K562 (cell line): Measurements from ENCODE around the gene CELA3A. TPM values are rescaled to one million over a fixed set of nuclear protein-coding genes. Genes with fewer than 3 reads are reported as not detected.

Source experiments
- ETV6 ChIP-seq, 3 experiments: fragments of 150-350 bp in 1 of 3; sonication (generic) in 1 of 3; formaldehyde crosslinking in 1 of 3; IDR thresholded peaks; 2 replicates each; pipeline versions ENCODE4 v1.6.1 to v1.8.0; 2014 to 2022; ENCODE audit warnings: borderline replicate concordance in 2 of 3, low read depth in 2 of 3, antibody characterized with exemption in 1 of 3, low read length in 1 of 3, mild to moderate bottlenecking in 1 of 3, missing genetic modification reagents in 1 of 3
- MYNN ChIP-seq, 2 experiments: sonication (generic); formaldehyde crosslinking in 1 of 2; IDR thresholded peaks; 2 replicates each; pipeline versions ENCODE4 v1.5.0 to v1.6.1; 2016 to 2020; ENCODE audit warnings: antibody characterized with exemption in 1 of 2, missing genetic modification reagents in 1 of 2
- PPARD ChIP-seq: fragments of 250-450 bp; sonication (Bioruptor Pico); IDR thresholded peaks from 2 replicates; pipeline ENCODE4 v1.8.0; 2022; ENCODE audit warnings: inconsistent platforms, mild to moderate bottlenecking, moderate library complexity
- RCOR1 ChIP-seq, 2 experiments: IDR thresholded peaks; 2 replicates each; pipeline ENCODE4 v1.6.1; 2012; ENCODE audit warnings: low read depth in 2 of 2, low read length in 2 of 2, borderline replicate concordance in 1 of 2, improper control_type of control experiment in 1 of 2
- SRF ChIP-seq, 2 experiments: fragments of 250-450, 450-650 bp in 1 of 2; sonication (Bioruptor Pico) in 1 of 2; sonication (generic) in 1 of 2; formaldehyde crosslinking; IDR thresholded peaks; 2 replicates each; pipeline versions ENCODE4 v1.5.0 to v1.5.1; 2020 to 2022; ENCODE audit warnings: mild to moderate bottlenecking in 1 of 2, missing genetic modification reagents in 1 of 2
- ZNF217 ChIP-seq: sonication (generic); formaldehyde crosslinking; IDR thresholded peaks from 2 replicates; pipeline ENCODE4 v1.8.0; 2022; ENCODE audit warnings: mild to moderate bottlenecking, missing genetic modification reagents
- polyA plus RNA-seq, 8 experiments: library from polyadenylated mRNA; depleted of rRNA in 4 of 8; stranded (reverse) in 5 of 8; unstranded in 3 of 8; fragments of >200 nt; fragmentation: Nextera tagmentation in 2 of 8; fragmentation: Illumina TruSeq in 1 of 8; extraction: Ambion mirVana in 2 of 8; extraction: Trizol in 1 of 8; gene quantifications; 2 replicates each; pipeline versions ENCODE4 v1.2.1 to v1.2.3, GENCODE V29; 2011 to 2014; ENCODE audit warnings: inconsistent platforms in 1 of 8, missing spikeins in 1 of 8
- total RNA-seq, 7 experiments: library from RNA; depleted of rRNA in 6 of 7; stranded (reverse); fragments of >200 nt in 6 of 7; fragmentation: Illumina TruSeq in 2 of 7; extraction: Trizol in 2 of 7; gene quantifications; 2 replicates each; pipeline versions ENCODE4 v1.2.1 to v1.2.3, GENCODE V29; 2011 to 2021; ENCODE audit warnings: low replicate concordance in 1 of 7
- TF ChIP-seq, protein P1 (sequence below): IDR thresholded peaks from 2 replicates; pipeline ENCODE4 v1.6.1; 2014; ENCODE audit warnings: antibody characterized with exemption
- TF ChIP-seq, protein P2 (sequence below), 2 experiments: IDR thresholded peaks; 2 replicates each; pipeline ENCODE4 v1.6.1; 2011; ENCODE audit warnings: borderline replicate concordance in 1 of 2, control low read depth in 1 of 2, low read depth in 1 of 2, low read length in 1 of 2, mild to moderate bottlenecking in 1 of 2, mixed read lengths in 1 of 2, moderate library complexity in 1 of 2; ENCODE audit not compliant: insufficient read depth in 1 of 2, insufficient read length in 1 of 2, poor library complexity in 1 of 2, severe bottlenecking in 1 of 2; ENCODE audit errors: extremely low read depth in 1 of 2
- TF ChIP-seq, protein P3 (sequence below), 2 experiments: fragments of 250-450 bp in 1 of 2; fragments of 450-650 bp in 1 of 2; sonication (Bioruptor Pico) in 1 of 2; IDR thresholded peaks; 2 replicates each; pipeline versions ENCODE4 v1.6.1 to v1.8.0; 2016 to 2021; ENCODE audit warnings: mild to moderate bottlenecking in 2 of 2, moderate library complexity in 2 of 2, missing compliant biosample characterization in 1 of 2, missing genetic modification characterization in 1 of 2
- TF ChIP-seq, protein P4 (sequence below): fragments of 450-650 bp; conservative IDR thresholded peaks from 2 replicates; pipeline ENCODE4 v1.6.1; 2016; ENCODE audit warnings: missing genetic modification characterization, low read depth, mild to moderate bottlenecking, missing compliant biosample characterization, moderate library complexity
- TF ChIP-seq, protein P5 (sequence below): sonication (generic); formaldehyde crosslinking; IDR thresholded peaks from 2 replicates; pipeline ENCODE4 v1.8.0; 2022; ENCODE audit warnings: missing genetic modification reagents, mild to moderate bottlenecking, borderline replicate concordance
- TF ChIP-seq, protein P6 (sequence below): fragments of 450-650 bp; IDR thresholded peaks from 2 replicates; pipeline ENCODE4 v1.6.1; 2016; ENCODE audit warnings: mild to moderate bottlenecking

The CELA3A gene
- total and polyA plus RNA-seq, 9 of the 15 experiments (the other 6 are each of a cell fraction or from before 2014, with no cell fraction given): 5.4 TPM; not detected in 8

DNA sequence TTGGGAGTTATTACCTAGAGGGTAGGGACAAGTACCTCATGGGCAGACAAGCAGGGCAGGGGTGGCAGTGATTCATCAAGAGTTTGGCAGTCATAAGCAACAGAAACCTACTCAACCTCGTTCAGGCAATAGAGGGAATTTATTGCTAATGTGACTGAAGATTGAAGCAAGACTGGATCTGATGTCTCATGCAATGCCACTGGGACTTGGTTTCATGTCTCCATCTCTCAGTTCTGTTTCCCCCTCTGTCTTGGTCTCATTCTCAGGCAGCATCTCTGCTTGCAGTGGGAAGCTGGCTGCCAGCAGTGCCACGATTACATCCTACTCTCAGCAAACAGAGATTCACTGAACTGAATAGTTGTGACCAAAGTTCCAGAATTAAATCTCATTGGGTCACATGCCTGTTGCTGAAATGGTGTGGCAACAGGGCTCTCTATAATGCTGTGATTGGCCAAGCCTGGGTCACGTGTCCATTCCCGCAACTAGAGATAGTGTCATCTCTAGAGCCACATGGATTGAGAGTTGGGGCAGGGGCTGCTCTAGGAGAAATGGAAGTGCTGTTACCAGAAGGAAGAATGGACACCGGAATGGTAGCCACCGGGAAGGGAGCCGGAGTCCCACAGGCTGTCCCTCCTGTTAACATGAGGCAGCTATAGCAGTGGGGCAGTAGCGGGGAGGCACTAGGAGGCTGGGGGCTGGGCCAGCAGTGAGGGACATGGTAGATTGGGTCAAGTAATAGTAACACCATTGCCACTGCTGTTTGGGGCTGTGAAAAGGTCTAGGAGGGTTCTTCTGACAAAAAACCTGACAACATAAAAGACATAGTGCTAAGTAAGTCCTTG is 47.1 kb downstream of the CELA3A start (continued):
- TF ChIP-seq, protein P1, sequence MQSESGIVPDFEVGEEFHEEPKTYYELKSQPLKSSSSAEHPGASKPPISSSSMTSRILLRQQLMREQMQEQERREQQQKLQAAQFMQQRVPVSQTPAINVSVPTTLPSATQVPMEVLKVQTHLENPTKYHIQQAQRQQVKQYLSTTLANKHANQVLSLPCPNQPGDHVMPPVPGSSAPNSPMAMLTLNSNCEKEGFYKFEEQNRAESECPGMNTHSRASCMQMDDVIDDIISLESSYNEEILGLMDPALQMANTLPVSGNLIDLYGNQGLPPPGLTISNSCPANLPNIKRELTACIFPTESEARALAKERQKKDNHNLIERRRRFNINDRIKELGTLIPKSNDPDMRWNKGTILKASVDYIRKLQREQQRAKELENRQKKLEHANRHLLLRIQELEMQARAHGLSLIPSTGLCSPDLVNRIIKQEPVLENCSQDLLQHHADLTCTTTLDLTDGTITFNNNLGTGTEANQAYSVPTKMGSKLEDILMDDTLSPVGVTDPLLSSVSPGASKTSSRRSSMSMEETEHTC: peak; percentile 73; the same call in 1 of the 2 replicates
- peak in 1 of 2 experiments; percentile 79; a peak in 2 of 4 replicates for TF ChIP-seq RCOR1 (IDR thresholded peaks at IDR 0.05; ENCODE audit: borderline replicate concordance in 1 of 2, low read depth in 2 of 2, low read length in 2 of 2)
- TF ChIP-seq MYNN (IDR thresholded peaks at IDR 0.05): no peak
- no peak for TF ChIP-seq MYNN (CRISPR knock-in tag; IDR thresholded peaks at IDR 0.05)
- no peak for TF ChIP-seq PPARD (CRISPR knock-in tag)
- TF ChIP-seq, protein P2, sequence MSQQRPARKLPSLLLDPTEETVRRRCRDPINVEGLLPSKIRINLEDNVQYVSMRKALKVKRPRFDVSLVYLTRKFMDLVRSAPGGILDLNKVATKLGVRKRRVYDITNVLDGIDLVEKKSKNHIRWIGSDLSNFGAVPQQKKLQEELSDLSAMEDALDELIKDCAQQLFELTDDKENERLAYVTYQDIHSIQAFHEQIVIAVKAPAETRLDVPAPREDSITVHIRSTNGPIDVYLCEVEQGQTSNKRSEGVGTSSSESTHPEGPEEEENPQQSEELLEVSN (IDR thresholded peaks at IDR 0.05; ENCODE audit: borderline replicate concordance in 1 of 2, extremely low read depth in 1 of 2, insufficient read depth in 1 of 2, insufficient read length in 1 of 2, low read depth in 1 of 2, low read length in 1 of 2, poor library complexity in 1 of 2, severe bottlenecking in 1 of 2): peak; percentile 57 to 75
- no peak for TF ChIP-seq ZNF217 (CRISPR knock-in tag)
- TF ChIP-seq, protein P3, sequence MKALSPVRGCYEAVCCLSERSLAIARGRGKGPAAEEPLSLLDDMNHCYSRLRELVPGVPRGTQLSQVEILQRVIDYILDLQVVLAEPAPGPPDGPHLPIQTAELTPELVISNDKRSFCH (CRISPR knock-in tag; IDR thresholded peaks at IDR 0.05): no peak
- TF ChIP-seq, protein P3 (tag; IDR thresholded peaks at IDR 0.05): 0 out of 2 replicates have a peak, but pooled peaks have one; percentile 48
- 0 out of 4 replicates have a peak, but pooled peaks of 1 of the 2 experiments have one; percentile 5 for TF ChIP-seq SRF (CRISPR knock-in tag; IDR thresholded peaks at IDR 0.05)
- TF ChIP-seq, protein P4, sequence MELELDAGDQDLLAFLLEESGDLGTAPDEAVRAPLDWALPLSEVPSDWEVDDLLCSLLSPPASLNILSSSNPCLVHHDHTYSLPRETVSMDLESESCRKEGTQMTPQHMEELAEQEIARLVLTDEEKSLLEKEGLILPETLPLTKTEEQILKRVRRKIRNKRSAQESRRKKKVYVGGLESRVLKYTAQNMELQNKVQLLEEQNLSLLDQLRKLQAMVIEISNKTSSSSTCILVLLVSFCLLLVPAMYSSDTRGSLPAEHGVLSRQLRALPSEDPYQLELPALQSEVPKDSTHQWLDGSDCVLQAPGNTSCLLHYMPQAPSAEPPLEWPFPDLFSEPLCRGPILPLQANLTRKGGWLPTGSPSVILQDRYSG (tag): 0 out of 2 replicates have a peak, but pooled peaks have one; percentile 56
- no peak for TF ChIP-seq ETV6 (IDR thresholded peaks at IDR 0.05; ENCODE audit: borderline replicate concordance in 1 of 2, low read depth in 2 of 2, low read length in 1 of 2)
- TF ChIP-seq ETV6 (CRISPR knock-in tag; IDR thresholded peaks at IDR 0.05; ENCODE audit: borderline replicate concordance): 0 out of 2 replicates have a peak, but pooled peaks have one; percentile 55
- TF ChIP-seq, protein P5, sequence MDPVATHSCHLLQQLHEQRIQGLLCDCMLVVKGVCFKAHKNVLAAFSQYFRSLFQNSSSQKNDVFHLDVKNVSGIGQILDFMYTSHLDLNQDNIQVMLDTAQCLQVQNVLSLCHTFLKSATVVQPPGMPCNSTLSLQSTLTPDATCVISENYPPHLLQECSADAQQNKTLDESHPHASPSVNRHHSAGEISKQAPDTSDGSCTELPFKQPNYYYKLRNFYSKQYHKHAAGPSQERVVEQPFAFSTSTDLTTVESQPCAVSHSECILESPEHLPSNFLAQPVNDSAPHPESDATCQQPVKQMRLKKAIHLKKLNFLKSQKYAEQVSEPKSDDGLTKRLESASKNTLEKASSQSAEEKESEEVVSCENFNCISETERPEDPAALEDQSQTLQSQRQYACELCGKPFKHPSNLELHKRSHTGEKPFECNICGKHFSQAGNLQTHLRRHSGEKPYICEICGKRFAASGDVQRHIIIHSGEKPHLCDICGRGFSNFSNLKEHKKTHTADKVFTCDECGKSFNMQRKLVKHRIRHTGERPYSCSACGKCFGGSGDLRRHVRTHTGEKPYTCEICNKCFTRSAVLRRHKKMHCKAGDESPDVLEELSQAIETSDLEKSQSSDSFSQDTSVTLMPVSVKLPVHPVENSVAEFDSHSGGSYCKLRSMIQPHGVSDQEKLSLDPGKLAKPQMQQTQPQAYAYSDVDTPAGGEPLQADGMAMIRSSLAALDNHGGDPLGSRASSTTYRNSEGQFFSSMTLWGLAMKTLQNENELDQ (CRISPR knock-in tag): 0 out of 2 replicates have a peak, but pooled peaks have one; percentile 72
- TF ChIP-seq, protein P6, sequence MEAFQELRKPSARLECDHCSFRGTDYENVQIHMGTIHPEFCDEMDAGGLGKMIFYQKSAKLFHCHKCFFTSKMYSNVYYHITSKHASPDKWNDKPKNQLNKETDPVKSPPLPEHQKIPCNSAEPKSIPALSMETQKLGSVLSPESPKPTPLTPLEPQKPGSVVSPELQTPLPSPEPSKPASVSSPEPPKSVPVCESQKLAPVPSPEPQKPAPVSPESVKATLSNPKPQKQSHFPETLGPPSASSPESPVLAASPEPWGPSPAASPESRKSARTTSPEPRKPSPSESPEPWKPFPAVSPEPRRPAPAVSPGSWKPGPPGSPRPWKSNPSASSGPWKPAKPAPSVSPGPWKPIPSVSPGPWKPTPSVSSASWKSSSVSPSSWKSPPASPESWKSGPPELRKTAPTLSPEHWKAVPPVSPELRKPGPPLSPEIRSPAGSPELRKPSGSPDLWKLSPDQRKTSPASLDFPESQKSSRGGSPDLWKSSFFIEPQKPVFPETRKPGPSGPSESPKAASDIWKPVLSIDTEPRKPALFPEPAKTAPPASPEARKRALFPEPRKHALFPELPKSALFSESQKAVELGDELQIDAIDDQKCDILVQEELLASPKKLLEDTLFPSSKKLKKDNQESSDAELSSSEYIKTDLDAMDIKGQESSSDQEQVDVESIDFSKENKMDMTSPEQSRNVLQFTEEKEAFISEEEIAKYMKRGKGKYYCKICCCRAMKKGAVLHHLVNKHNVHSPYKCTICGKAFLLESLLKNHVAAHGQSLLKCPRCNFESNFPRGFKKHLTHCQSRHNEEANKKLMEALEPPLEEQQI: 0 out of 2 replicates have a peak, but pooled peaks have one; percentile 54
